ENCODE results near the gene PIK3R5. TPM values are rescaled to one million over a fixed set of nuclear protein-coding genes. Genes with fewer than 3 reads are reported as not detected.

Gene PIK3R5
- total RNA-seq, 4 donors from 2014 or later: 1.6 to 12.0 (median 8.4) TPM

GRCh38 chr17:8871081-8871581, 94.4 kb downstream of the PIK3R5 start:
- H3K27ac ChIP-seq: no peak overlapping the region
- H3K9me3 ChIP-seq: no peaks in the 10 kb centered on the region
- no peak overlapping the region for H3K4me3 ChIP-seq
- DNase-seq: no peak
- H3K36me3 ChIP-seq: no peaks in the 10 kb centered on the region
- intact Hi-C loops (cut with DNase I; ENCODE audit: low total_unique reads): no loop called here
- no peaks in the 10 kb centered on the region for H3K4me1 ChIP-seq
- TF ChIP-seq, protein P1, sequence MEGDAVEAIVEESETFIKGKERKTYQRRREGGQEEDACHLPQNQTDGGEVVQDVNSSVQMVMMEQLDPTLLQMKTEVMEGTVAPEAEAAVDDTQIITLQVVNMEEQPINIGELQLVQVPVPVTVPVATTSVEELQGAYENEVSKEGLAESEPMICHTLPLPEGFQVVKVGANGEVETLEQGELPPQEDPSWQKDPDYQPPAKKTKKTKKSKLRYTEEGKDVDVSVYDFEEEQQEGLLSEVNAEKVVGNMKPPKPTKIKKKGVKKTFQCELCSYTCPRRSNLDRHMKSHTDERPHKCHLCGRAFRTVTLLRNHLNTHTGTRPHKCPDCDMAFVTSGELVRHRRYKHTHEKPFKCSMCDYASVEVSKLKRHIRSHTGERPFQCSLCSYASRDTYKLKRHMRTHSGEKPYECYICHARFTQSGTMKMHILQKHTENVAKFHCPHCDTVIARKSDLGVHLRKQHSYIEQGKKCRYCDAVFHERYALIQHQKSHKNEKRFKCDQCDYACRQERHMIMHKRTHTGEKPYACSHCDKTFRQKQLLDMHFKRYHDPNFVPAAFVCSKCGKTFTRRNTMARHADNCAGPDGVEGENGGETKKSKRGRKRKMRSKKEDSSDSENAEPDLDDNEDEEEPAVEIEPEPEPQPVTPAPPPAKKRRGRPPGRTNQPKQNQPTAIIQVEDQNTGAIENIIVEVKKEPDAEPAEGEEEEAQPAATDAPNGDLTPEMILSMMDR (IDR thresholded peaks at IDR 0.05): no peak
- no peak for TF ChIP-seq POLR2A (IDR thresholded peaks at IDR 0.05)
- H3K27me3 ChIP-seq: no peaks in the 10 kb centered on the region

DNA sequence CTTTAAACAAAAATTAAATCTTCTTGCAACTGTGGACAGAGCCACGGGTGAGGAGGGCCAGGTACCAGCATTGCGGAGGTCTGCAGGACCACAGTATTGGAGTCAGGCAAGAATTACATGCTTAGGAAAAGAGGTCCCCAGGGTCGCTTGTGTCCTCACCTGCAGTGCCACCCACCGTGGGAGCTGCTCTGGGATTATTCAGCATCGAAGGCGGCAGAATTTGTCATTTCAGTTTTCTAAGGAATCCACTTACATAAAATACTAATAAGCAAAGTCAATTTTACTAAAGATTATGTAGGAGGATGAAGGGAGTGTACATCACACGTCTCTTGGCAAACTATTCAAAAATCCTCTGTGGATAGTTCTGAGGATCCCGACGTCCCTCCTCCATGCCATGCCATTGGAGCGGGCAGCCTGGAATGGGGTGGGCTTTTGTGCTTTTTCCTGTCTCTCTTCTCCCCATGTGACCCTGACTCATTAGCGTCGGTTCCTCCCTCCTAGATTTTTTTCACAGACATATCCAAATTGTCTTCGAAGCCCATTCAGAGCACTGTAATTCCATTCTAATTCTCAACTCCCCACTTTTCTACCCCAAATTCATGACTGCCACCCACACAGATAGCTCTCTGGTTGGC, 95.0 kb downstream of the PIK3R5 start:
- Histone ChIP-seq H3K4me3 (no peak overlapping the region), H3K4me1 (no peaks in the 10 kb centered on the region), H3K27ac (no peak overlapping the region), H3K27me3 (no peaks in the 10 kb centered on the region), H3K36me3 (no peaks in the 10 kb centered on the region), H3K9me3 (no peaks in the 10 kb centered on the region)
- intact Hi-C loops (cut with DNase I; ENCODE audit: low total_unique reads): no loop called here
- DNase-seq: no peak
- TF ChIP-seq POLR2A (IDR thresholded peaks at IDR 0.05): no peak
- TF ChIP-seq, protein P1 (IDR thresholded peaks at IDR 0.05): no peak

DNA sequence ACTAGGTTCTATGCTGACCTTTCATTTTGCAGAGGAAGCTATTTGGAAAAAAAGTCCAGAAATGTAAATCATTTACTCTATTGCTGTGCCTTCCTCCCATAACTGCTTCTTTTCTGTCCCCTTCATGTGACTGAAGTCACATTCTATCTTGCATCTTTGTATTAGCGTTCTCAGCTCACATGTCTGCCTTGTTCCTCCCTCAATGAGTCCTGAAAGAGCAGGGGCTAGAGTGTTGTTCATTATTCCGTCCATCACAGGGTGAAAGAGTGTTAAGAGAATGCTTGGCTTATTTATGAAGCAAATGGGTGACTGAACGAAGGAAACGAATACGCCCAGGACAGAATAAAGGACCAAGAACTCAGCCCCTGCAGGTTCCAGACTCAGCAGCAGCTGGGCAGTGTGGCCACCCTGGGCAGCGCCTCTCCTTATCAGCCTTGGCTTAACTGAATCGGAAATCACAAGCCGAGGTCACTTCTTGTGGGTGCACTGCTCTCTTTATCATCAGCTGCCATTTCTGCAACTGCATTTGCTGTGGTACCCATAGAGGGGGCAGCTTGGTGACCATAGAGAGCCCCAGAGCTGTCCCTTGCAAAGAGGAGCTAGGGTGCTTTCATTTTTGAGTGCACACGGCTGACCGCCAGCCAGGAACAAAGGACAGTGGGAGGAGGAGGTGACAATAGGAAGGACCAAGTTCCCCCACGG, 96.2 kb downstream of the PIK3R5 start:
- TF ChIP-seq POLR2A (IDR thresholded peaks at IDR 0.05): no peak
- TF ChIP-seq, protein P1 (IDR thresholded peaks at IDR 0.05): no peak
- no peaks in the 10 kb centered on the region for H3K9me3 ChIP-seq
- H3K27ac ChIP-seq: no peak overlapping the region
- no peak for DNase-seq
- no peaks in the 10 kb centered on the region for H3K27me3 ChIP-seq
- H3K36me3 ChIP-seq: no peaks in the 10 kb centered on the region
- no peak overlapping the region for H3K4me3 ChIP-seq
- no peaks in the 10 kb centered on the region for H3K4me1 ChIP-seq
- intact Hi-C loops (cut with DNase I; ENCODE audit: low total_unique reads): no loop called here

DNA sequence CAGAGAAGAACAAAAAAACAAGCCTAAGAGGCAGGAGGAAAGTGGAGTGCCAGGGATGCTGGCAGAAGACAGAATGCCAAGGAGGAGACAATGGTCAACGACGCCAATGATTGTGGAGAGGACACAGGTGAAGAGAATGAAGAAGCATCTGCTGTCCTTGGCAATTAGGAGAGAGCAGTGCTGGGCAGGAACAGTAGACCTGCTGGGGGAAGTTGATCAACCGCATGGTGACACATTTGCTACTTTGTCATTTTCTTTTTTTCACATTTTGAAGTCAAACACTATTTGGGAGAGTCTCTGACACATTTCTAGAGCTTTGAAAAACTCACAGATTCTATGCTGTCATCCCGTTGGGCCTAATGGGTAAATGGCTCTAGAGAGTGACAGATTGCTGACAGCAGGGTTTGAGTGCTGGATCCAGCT, 97.0 kb downstream of the PIK3R5 start:
- H3K4me1 ChIP-seq: no peaks in the 10 kb centered on the region
- intact Hi-C loops (cut with DNase I; ENCODE audit: low total_unique reads): no loop called here

More for the DNA sequence above, 97.0 kb downstream of the PIK3R5 start:
- TF ChIP-seq POLR2A (IDR thresholded peaks at IDR 0.05): no peak
- TF ChIP-seq, protein P1 (IDR thresholded peaks at IDR 0.05): no peak
- Histone ChIP-seq H3K27ac (no peak overlapping the region), H3K4me3 (no peak overlapping the region), H3K36me3 (no peaks in the 10 kb centered on the region), H3K27me3 (no peaks in the 10 kb centered on the region), H3K9me3 (no peaks in the 10 kb centered on the region)
- no peak for DNase-seq
